Endothelial cell of umbilical vein (primary cell): ENCODE measurements around the gene LCN15. TPM values are rescaled to one million over a fixed set of nuclear protein-coding genes. Genes with fewer than 3 reads are reported as not detected.

Experiments used
- BruUV-seq: library from RNA; stranded (reverse); fragments of 400-500 nt; replicated peaks from 2 replicates; lab custom pipeline; 2021; lab: Mats Ljungman, UMichigan
- CTCF ChIA-PET: fragments of 300-600, 350-600 bp; sonication (Branson Sonifier 250); formaldehyde crosslinking; loops from one replicate; lab custom pipeline; 2021; ENCODE audit warnings: antibody characterized with exemption, inconsistent platforms; lab: Charles Lee
- POLR2A ChIA-PET: fragments of 300-600, 350-600 bp; sonication (Branson Sonifier 250); formaldehyde crosslinking; loops from one replicate; lab custom pipeline; 2021; ENCODE audit warnings: antibody characterized with exemption, inconsistent platforms; lab: Charles Lee
- DNase-seq: peaks from one replicate; pipeline ENCODE4 v3.0.0-alpha.2; 2011; ENCODE audit warnings: low read depth, low spot score
- FAIRE-seq: peaks from 2 replicates; lab custom pipeline; 2011; peaks lifted over from hg19 to GRCh38; lab: Jason Lieb, UNC
- H2AFZ ChIP-seq: 2 replicates; pipeline ENCODE4 v1.6.0; 2012; ENCODE audit warnings: low read depth, low read length, control low read depth, inconsistent platforms
- H3K27ac ChIP-seq: 2 replicates; pipeline ENCODE4 v1.5.1; 2011; ENCODE audit warnings: low read depth, mild to moderate bottlenecking, control low read depth, low read length, moderate library complexity; ENCODE audit not compliant: insufficient read depth
- H3K27me3 ChIP-seq, 2 experiments: 2 replicates each; pipeline versions ENCODE4 v1.6.0 to v1.6.1; 2011; ENCODE audit warnings: low read length in 2 of 2, mixed read lengths in 1 of 2; ENCODE audit not compliant: control insufficient read depth in 2 of 2, insufficient read depth in 2 of 2
- H3K36me3 ChIP-seq, 2 experiments: 2 replicates in 1 of 2; 3 replicates in 1 of 2; pipeline ENCODE4 v1.5.1; 2011; ENCODE audit warnings: low read length in 2 of 2, mild to moderate bottlenecking in 1 of 2, moderate library complexity in 1 of 2; ENCODE audit not compliant: control insufficient read depth in 2 of 2, insufficient read depth in 2 of 2; ENCODE audit errors: extremely low read depth in 1 of 2
- H3K4me1 ChIP-seq: 3 replicates; pipeline ENCODE4 v1.5.1; 2011; ENCODE audit warnings: mild to moderate bottlenecking, low read length; ENCODE audit not compliant: control insufficient read depth, insufficient read depth; ENCODE audit errors: extremely low read depth
- H3K4me2 ChIP-seq: 2 replicates; pipeline ENCODE4 v1.6.1; 2011; ENCODE audit warnings: low read length, control low read depth, mixed read lengths; ENCODE audit not compliant: insufficient read depth
- H3K4me3 ChIP-seq, 3 experiments: fragments of 200-600 bp in 1 of 3; sonication (generic), shearing (Covaris generic) in 1 of 3; replicated peaks in 1 of 3; 2 replicates each; pipeline ENCODE4 v1.5.1; 2011 to 2016; ENCODE audit warnings: control low read depth in 3 of 3, low read length in 3 of 3, mild to moderate bottlenecking in 2 of 3, inconsistent platforms in 1 of 3, low read depth in 1 of 3, moderate library complexity in 1 of 3; ENCODE audit not compliant: insufficient read depth in 1 of 3
- H3K79me2 ChIP-seq: 2 replicates; pipeline ENCODE4 v1.6.0; 2012; ENCODE audit warnings: low read length, inconsistent platforms; ENCODE audit not compliant: control insufficient read depth, insufficient read depth
- H3K9ac ChIP-seq: replicated peaks from 2 replicates; pipeline ENCODE3; 2011; ENCODE audit warnings: low read length, control low read depth; ENCODE audit not compliant: insufficient read depth; ENCODE audit errors: extremely low read depth
- H3K9me1 ChIP-seq: replicated peaks from 3 replicates; pipeline ENCODE4 v1.6.0; 2011; ENCODE audit warnings: mild to moderate bottlenecking, low read length; ENCODE audit not compliant: control insufficient read depth, insufficient read depth; ENCODE audit errors: extremely low read depth
- H3K9me3 ChIP-seq: replicated peaks from 2 replicates; pipeline ENCODE4 v1.5.1; 2012; ENCODE audit warnings: low read length, inconsistent platforms; ENCODE audit not compliant: control insufficient read depth, insufficient read depth
- H4K20me1 ChIP-seq: replicated peaks from 2 replicates; pipeline ENCODE3; 2011; ENCODE audit warnings: mild to moderate bottlenecking, low read length; ENCODE audit not compliant: control insufficient read depth, insufficient read depth; ENCODE audit errors: extremely low read depth
- EZH2 ChIP-seq: IDR thresholded peaks from 2 replicates; pipeline ENCODE4 v1.6.1; 2012; ENCODE audit warnings: borderline replicate concordance, low read depth, mild to moderate bottlenecking, moderate library complexity, low read length, inconsistent platforms; ENCODE audit not compliant: severe bottlenecking
- FOS ChIP-seq: IDR thresholded peaks from 2 replicates; pipeline ENCODE4 v1.6.1; 2011; ENCODE audit warnings: mild to moderate bottlenecking, low read length, moderate library complexity, borderline replicate concordance; ENCODE audit not compliant: insufficient read depth
- GATA2 ChIP-seq: IDR thresholded peaks from 2 replicates; pipeline ENCODE4 v1.7.0; 2011; ENCODE audit warnings: low read depth, mild to moderate bottlenecking, moderate library complexity, mixed read lengths, low read length; ENCODE audit not compliant: insufficient read length, insufficient read depth
- JUN ChIP-seq: IDR thresholded peaks from 2 replicates; pipeline ENCODE4 v1.6.1; 2011; ENCODE audit warnings: borderline replicate concordance, low read depth; ENCODE audit not compliant: insufficient read length, insufficient read depth
- MYC ChIP-seq: IDR thresholded peaks from one replicate; pipeline ENCODE4 v1.6.1; 2011; ENCODE audit warnings: mild to moderate bottlenecking, low read depth, low read length
- POLR2A ChIP-seq: IDR thresholded peaks from 2 replicates; pipeline ENCODE4 v1.6.1; 2012; ENCODE audit warnings: low read depth, mild to moderate bottlenecking, control low read depth, low read length
- POLR2AphosphoS5 ChIP-seq: IDR thresholded peaks from 2 replicates; pipeline ENCODE4 v1.6.1; 2012; ENCODE audit warnings: low read depth, mild to moderate bottlenecking, control low read depth, low read length, moderate library complexity; ENCODE audit not compliant: insufficient read depth
- dilution Hi-C: fragments of 300-500 bp; cut with MboI; formaldehyde crosslinking; loops from one replicate; pipeline ENCODE4 v1.15.0; 2019; ENCODE audit warnings: low sequenced_read_pairs; ENCODE audit not compliant: extremely low pct_ligation_motif_present
- intact Hi-C: fragments of 100-400 bp; cut with micrococcal nuclease; formaldehyde crosslinking; loops from one replicate; pipeline ENCODE4 v1.10.0; 2022
- polyA plus RNA-seq, 4 experiments: library from polyadenylated mRNA; depleted of rRNA in 3 of 4; stranded (reverse) in 3 of 4; unstranded in 1 of 4; fragments of >200 nt; gene quantifications; 2 replicates each; pipeline versions ENCODE4 v1.2.1 to v1.2.3, GENCODE V29; 2011 to 2012; ENCODE audit warnings: missing spikeins in 1 of 4
- total RNA-seq: library from RNA; stranded (reverse); gene quantifications from 2 replicates; pipeline ENCODE4 v1.2.3, GENCODE V29; 2021
- TF ChIP-seq, protein P1 (sequence below): IDR thresholded peaks from 2 replicates; pipeline ENCODE4 v1.6.1; 2011; ENCODE audit not compliant: insufficient read depth, insufficient read length

The LCN15 gene
- total and polyA plus RNA-seq, 2 donors (not counting 3 experiments of a cell fraction or from before 2014, with no cell fraction given), result not detected

DNA sequence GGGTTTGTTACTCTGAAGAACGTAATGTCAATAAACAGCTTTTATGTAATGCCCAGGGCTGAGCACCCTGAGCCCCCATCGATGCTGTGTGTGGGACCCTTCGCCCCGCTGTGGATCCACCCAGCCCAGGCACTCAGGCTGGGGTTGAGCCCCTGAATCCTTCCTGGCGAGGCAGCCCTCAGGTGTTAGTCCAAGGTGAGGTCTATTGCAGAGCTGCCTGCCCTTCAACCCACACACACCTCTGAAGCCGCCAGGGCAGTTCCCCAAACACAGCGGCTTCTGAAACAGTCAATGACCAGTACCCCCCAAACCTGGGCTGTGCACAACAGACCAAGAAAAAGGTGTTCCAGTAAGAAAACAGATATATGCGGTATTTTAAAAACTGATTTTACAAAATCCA, 40.3 kb downstream of the LCN15 start:
- Histone ChIP-seq H4K20me1 (no peaks in the 10 kb centered on the region), H3K36me3 (peaks cover 12 to 36% of the 10 kb centered on the region in 2 experiments), H3K27ac (no peak overlapping the region), H3K9me1 (no peaks in the 10 kb centered on the region), H3K4me3 (no peak overlapping the region), H3K9me3 (no peaks in the 10 kb centered on the region), H2AFZ (no peak overlapping the region), H3K79me2 (peaks cover 78% of the 10 kb centered on the region), H3K4me2 (peak overlapping the region; percentile 17), H3K4me1 (peaks cover 62% of the 10 kb centered on the region), H3K27me3 (no peaks in the 10 kb centered on the region), H3K9ac (no peak overlapping the region)
- dilution Hi-C loops (no loop called here), intact Hi-C loops (loop anchor here (2.0 kb wide), 1 partner anchor 51 kb away; no protein-coding TSS in a partner anchor)
- POLR2A ChIA-PET, result no interaction called here
- DNase-seq (no peak), FAIRE-seq (no peak)
- no peak for TF ChIP-seq GATA2
- TF ChIP-seq, protein P1, sequence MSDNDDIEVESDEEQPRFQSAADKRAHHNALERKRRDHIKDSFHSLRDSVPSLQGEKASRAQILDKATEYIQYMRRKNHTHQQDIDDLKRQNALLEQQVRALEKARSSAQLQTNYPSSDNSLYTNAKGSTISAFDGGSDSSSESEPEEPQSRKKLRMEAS, result no peak
- peak; percentile 42 for TF ChIP-seq POLR2A
- BruUV-seq, result no TSS peak
- CTCF ChIA-PET, result no interaction called here

DNA sequence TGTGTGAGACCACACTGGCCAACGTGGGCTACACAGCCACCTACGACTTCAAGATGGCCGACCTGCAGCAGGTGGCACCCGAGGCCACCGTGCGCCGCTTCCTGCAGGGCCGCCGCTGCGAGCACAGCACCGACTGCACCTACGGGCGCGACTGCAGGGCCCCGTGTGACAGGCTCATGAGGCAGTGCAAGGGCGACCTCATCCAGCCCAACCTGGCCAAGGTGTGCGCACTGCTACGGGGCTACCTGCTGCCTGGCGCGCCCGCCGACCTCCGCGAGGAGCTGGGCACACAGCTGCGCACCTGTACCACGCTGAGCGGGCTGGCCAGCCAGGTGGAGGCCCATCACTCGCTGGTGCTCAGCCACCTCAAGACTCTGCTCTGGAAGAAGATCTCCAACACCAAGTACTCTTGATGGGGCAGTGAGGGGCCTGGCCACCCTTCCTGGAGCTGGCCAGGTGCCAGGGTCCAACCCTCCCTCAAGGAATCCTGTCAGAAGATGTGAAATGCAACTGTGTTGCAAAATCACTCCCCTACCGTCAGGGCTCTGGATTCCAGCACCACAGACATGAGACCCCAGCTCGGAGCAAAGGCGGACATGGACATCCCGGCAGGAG, 40.8 kb downstream of the LCN15 start:
- intact Hi-C loops (no loop called here), dilution Hi-C loops (no loop called here)
- Histone ChIP-seq H3K4me1 (peaks cover 64% of the 10 kb centered on the region), H3K4me3 (no peak overlapping the region), H3K27me3 (no peaks in the 10 kb centered on the region), H4K20me1 (no peaks in the 10 kb centered on the region), H3K9me1 (no peaks in the 10 kb centered on the region), H3K4me2 (no peak overlapping the region), H3K36me3 (peaks cover 12 to 36% of the 10 kb centered on the region in 2 experiments), H3K9me3 (no peaks in the 10 kb centered on the region), H3K9ac (no peak overlapping the region), H2AFZ (no peak overlapping the region), H3K27ac (no peak overlapping the region), H3K79me2 (peaks cover 78% of the 10 kb centered on the region)
- CTCF ChIA-PET, result no interaction called here
- FAIRE-seq (no peak), DNase-seq (no peak)
- TF ChIP-seq JUN (no peak), MYC (no peak), POLR2A (no peak), POLR2AphosphoS5 (peak; percentile 52), FOS (no peak), EZH2 (no peak)
- TF ChIP-seq, protein P1, result no peak
- POLR2A ChIA-PET, result interaction anchor here (0.7 kb wide), 1 partner anchor 9 kb away, joined by 3 read pairs; no protein-coding TSS in a partner anchor
- BruUV-seq, result TSS peak; percentile 39
